Calu3 (cell line): ENCODE measurements around the gene UGT1A7. TPM values are rescaled to one million over a fixed set of nuclear protein-coding genes. Genes with fewer than 3 reads are reported as not detected.

Experiments used
- BruUV-seq: library from RNA; stranded (reverse); fragments of 400-500 nt; replicated peaks from 2 replicates; lab custom pipeline; 2021; lab: Mats Ljungman, UMichigan
- CTCF ChIA-PET: fragments of 300-600 bp; sonication (Branson Sonifier 250); formaldehyde crosslinking; loops from one replicate; lab custom pipeline; 2022; ENCODE audit warnings: antibody characterized with exemption; lab: Charles Lee
- DNase-seq: peaks from one replicate; pipeline ENCODE4 v3.0.0; 2022
- H3K27ac Mint-ChIP-seq: one replicate; pipeline ENCODE4 v1.8.0; 2022; ENCODE audit warnings: mixed read lengths; ENCODE audit not compliant: unreplicated experiment
- H3K27me3 Mint-ChIP-seq: one replicate; pipeline ENCODE4 v1.8.0; 2022; ENCODE audit warnings: mixed read lengths; ENCODE audit not compliant: unreplicated experiment
- H3K36me3 Mint-ChIP-seq: one replicate; pipeline ENCODE4 v1.8.0; 2022; ENCODE audit warnings: mild to moderate bottlenecking, moderate library complexity, mixed read lengths; ENCODE audit not compliant: insufficient read depth, unreplicated experiment
- H3K4me1 Mint-ChIP-seq: one replicate; pipeline ENCODE4 v1.8.0; 2022; ENCODE audit warnings: mild to moderate bottlenecking, low read depth, mixed read lengths; ENCODE audit not compliant: unreplicated experiment
- H3K4me3 Mint-ChIP-seq: one replicate; pipeline ENCODE4 v1.8.0; 2022; ENCODE audit warnings: mild to moderate bottlenecking, low read depth, moderate library complexity, mixed read lengths; ENCODE audit not compliant: unreplicated experiment
- H3K9me3 Mint-ChIP-seq: one replicate; pipeline ENCODE4 v1.8.0; 2022; ENCODE audit warnings: low read depth, mixed read lengths; ENCODE audit not compliant: unreplicated experiment
- CTCF ChIP-seq: fragments of 200-600 bp; IDR thresholded peaks from one replicate; pipeline ENCODE4 v1.8.0; 2022; ENCODE audit warnings: antibody characterized with exemption; ENCODE audit not compliant: unreplicated experiment
- intact Hi-C: fragments of 100-400 bp; cut with micrococcal nuclease; formaldehyde crosslinking; loops from one replicate; pipeline ENCODE4 v1.10.0; 2022; ENCODE audit not compliant: unreplicated experiment
- total RNA-seq: library from RNA; stranded (reverse); gene quantifications from 2 replicates; pipeline ENCODE4 v1.2.3, GENCODE V29; 2022

Gene UGT1A7
- total RNA-seq, 1 experiment from 2014 or later = 7.2 TPM

GRCh38 chr2:233791883-233792329, 110.2 kb downstream of the UGT1A7 start:
- Mint-ChIP-seq H3K4me1 (no peaks in the 10 kb centered on the region), H3K27me3 (peaks cover 10% of the 10 kb centered on the region), H3K36me3 (peaks cover 6% of the 10 kb centered on the region), H3K27ac (no peak overlapping the region), H3K9me3 (no peaks in the 10 kb centered on the region), H3K4me3 (no peak overlapping the region)
- DNase-seq = no peak
- TF ChIP-seq CTCF = no peak
- BruUV-seq = no TSS peak
- intact Hi-C loops = no loop called here
- CTCF ChIA-PET = no interaction called here

DNA sequence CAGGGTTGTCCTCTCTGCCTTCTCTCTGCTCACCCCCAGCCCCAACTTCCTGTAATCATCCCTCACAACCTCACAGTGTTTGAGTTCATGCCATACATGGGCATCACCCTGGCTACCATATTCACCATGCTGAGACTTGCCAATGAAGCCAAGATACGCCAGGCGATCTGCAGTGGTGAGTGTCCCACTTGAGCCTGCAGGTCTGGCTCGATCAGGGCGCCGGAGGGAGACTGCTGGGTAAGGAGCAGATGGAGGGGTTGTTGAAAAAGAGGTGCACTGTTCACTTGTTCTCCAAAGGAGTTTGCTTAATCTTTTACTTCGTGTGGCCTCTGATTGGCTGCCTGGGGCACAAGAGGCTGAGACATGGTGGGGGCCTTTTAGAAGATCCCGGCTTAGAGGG, 111.0 kb downstream of the UGT1A7 start:
- Mint-ChIP-seq H3K27me3 (peaks cover 10% of the 10 kb centered on the region), H3K36me3 (peaks cover 6% of the 10 kb centered on the region), H3K27ac (no peak overlapping the region), H3K4me3 (no peak overlapping the region), H3K4me1 (no peaks in the 10 kb centered on the region), H3K9me3 (no peaks in the 10 kb centered on the region)
- CTCF ChIA-PET = no interaction called here
- no TSS peak for BruUV-seq
- intact Hi-C loops = no loop called here
- no peak for DNase-seq
- TF ChIP-seq CTCF = no peak

- Mint-ChIP-seq H3K4me1 (no peaks in the 10 kb centered on the region), H3K27me3 (peaks cover 10% of the 10 kb centered on the region), H3K27ac (no peak overlapping the region), H3K36me3 (peaks cover 6% of the 10 kb centered on the region), H3K9me3 (no peaks in the 10 kb centered on the region), H3K4me3 (no peak overlapping the region)
- DNase-seq = no peak
- no peak for TF ChIP-seq CTCF
- BruUV-seq = no TSS peak
- intact Hi-C loops = no loop called here
- CTCF ChIA-PET = no interaction called here
Observed at GRCh38 chr2:233793465-233794127, 111.9 kb downstream of the UGT1A7 start.

DNA sequence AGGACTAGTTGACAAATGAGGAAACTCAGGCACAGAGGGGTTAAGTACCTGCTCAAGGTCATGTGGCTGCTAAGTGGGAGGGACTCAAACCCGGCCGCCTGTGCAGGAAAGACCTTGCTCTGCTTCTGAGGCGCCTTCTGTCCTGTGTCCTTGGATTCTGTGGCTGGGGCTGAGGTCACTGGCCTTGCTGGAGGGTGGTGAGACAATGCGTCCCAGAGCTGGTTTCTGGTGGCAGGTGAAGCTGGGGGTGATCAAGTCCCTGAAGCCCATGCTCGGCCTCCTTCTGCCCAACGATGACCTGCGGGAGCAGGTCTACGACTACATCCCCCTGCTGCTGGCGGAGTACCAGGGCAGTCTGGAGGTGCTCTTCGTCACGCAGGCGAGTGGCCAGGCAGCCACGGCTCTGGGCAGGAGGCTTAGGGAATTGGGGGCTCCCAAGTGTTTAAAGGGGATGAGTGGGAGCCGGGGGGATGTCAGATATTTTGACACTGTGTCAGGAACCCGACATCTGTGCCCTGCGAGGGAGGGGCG, 112.5 kb downstream of the UGT1A7 start:
- DNase-seq = no peak
- Mint-ChIP-seq H3K27me3 (peaks cover 10% of the 10 kb centered on the region), H3K4me1 (no peaks in the 10 kb centered on the region), H3K9me3 (no peaks in the 10 kb centered on the region), H3K36me3 (peaks cover 2% of the 10 kb centered on the region), H3K27ac (no peak overlapping the region), H3K4me3 (no peak overlapping the region)
- CTCF ChIA-PET = no interaction called here
- TF ChIP-seq CTCF = no peak
- no TSS peak for BruUV-seq
- intact Hi-C loops = no loop called here
